MM.1S (cell line): ENCODE measurements around the gene RASAL2.

Source experiments
- DNase-seq: peaks from one replicate; pipeline ENCODE4 v3.0.0-alpha.2; 2015
- H2AFZ ChIP-seq: fragments of 300-600 bp; sonication (generic); 2 replicates; pipeline ENCODE4 v1.6.0; 2016; ENCODE audit warnings: antibody characterized with exemption, low read length
- H3F3A ChIP-seq: fragments of 300-600 bp; sonication (generic); 2 replicates; pipeline ENCODE4 v1.6.1; 2016; ENCODE audit warnings: mild to moderate bottlenecking, antibody characterized with exemption, low read length, moderate library complexity, mixed read lengths; ENCODE audit not compliant: insufficient read depth
- H3K27ac ChIP-seq: fragments of 300-600 bp; sonication (generic); 2 replicates; pipeline ENCODE4 v1.5.1; 2016; ENCODE audit warnings: mild to moderate bottlenecking, low read length
- H3K27me3 ChIP-seq: fragments of 300-600 bp; sonication (generic); replicated peaks from 2 replicates; pipeline ENCODE4 v1.6.0; 2016; ENCODE audit warnings: low read length; ENCODE audit not compliant: insufficient read depth
- H3K36me3 ChIP-seq: fragments of 300-600 bp; sonication (generic); replicated peaks from 2 replicates; pipeline ENCODE4 v1.6.1; 2016; ENCODE audit warnings: mild to moderate bottlenecking, low read length, mixed read lengths; ENCODE audit not compliant: insufficient read depth
- H3K4me1 ChIP-seq: fragments of 300-600 bp; sonication (generic); 2 replicates; pipeline ENCODE4 v1.6.1; 2016; ENCODE audit warnings: low read length, mixed read lengths
- H3K4me2 ChIP-seq: fragments of 300-600 bp; sonication (generic); 2 replicates; pipeline ENCODE4 v1.6.0; 2016; ENCODE audit warnings: low read depth, low read length
- H3K4me3 ChIP-seq: fragments of 300-600 bp; sonication (generic); 2 replicates; pipeline ENCODE4 v1.5.1; 2016; ENCODE audit warnings: low read length, mixed read lengths
- H3K79me2 ChIP-seq: fragments of 300-600 bp; sonication (generic); 2 replicates; pipeline ENCODE4 v1.6.1; 2016; ENCODE audit warnings: mixed run types, low read length, mixed read lengths
- H3K9ac ChIP-seq: fragments of 300-600 bp; sonication (generic); 2 replicates; pipeline ENCODE4 v1.6.1; 2016; ENCODE audit warnings: low read length, mixed read lengths
- H3K9me2 ChIP-seq: fragments of 300-600 bp; sonication (generic); replicated peaks from 2 replicates; pipeline ENCODE4 v1.6.1; 2016; ENCODE audit warnings: mild to moderate bottlenecking, low read length, mixed read lengths; ENCODE audit not compliant: insufficient read depth
- H3K9me3 ChIP-seq: fragments of 300-600 bp; sonication (generic); replicated peaks from 2 replicates; pipeline ENCODE4 v1.6.1; 2016; ENCODE audit warnings: mild to moderate bottlenecking, low read length, mixed read lengths; ENCODE audit not compliant: insufficient read depth
- H4K20me1 ChIP-seq: fragments of 300-600 bp; sonication (generic); 2 replicates; pipeline ENCODE4 v1.6.1; 2016; ENCODE audit warnings: mild to moderate bottlenecking, low read length, moderate library complexity, mixed read lengths; ENCODE audit not compliant: insufficient read depth
- CTCF ChIP-seq: fragments of 300-600 bp; sonication (generic); IDR thresholded peaks from 2 replicates; pipeline ENCODE4 v1.5.1; 2016; ENCODE audit warnings: antibody characterized with exemption, low read length, mixed read lengths
- EZH2 ChIP-seq: fragments of 300-600 bp; sonication (generic); optimal IDR thresholded peaks from 2 replicates; pipeline ENCODE3; 2017; ENCODE audit warnings: low read depth, mild to moderate bottlenecking, antibody characterized with exemption, low read length, mixed read lengths
- EZH2phosphoT487 ChIP-seq: fragments of 300-600 bp; sonication (generic); IDR thresholded peaks from 2 replicates; pipeline ENCODE4 v1.6.1; 2018; ENCODE audit warnings: antibody characterized with exemption, low read length

Gene RASAL2

GRCh38 chr1:178093951-178094738, at the start of gene RASAL2:
Gene RASAL2, plus strand, starts transcription at chr1:178094104. Its CDS starts 389 bp downstream, at chr1:178094493.
- H3K27me3 ChIP-seq: peaks cover 48% of the 10 kb centered on the region
- peak within 1 kb of the TSS; percentile 96 for H3K4me2 ChIP-seq
- H2AFZ ChIP-seq: peak within 1 kb of the TSS; percentile 100
- no peaks in the 10 kb centered on the region for H3K9me2 ChIP-seq
- no peaks in the 10 kb centered on the region for H3K9me3 ChIP-seq
- peak within 1 kb of the TSS; percentile 83 for H3K4me3 ChIP-seq
- TF ChIP-seq EZH2 (no peak), CTCF (peak; percentile 36)
- H3K36me3 ChIP-seq: no peaks in the 10 kb centered on the region
- DNase-seq: peak; percentile 33
- no peaks in the 10 kb centered on the region for H3K79me2 ChIP-seq
- H3F3A ChIP-seq: 0 out of 2 replicates have a peak, but pooled peaks cover 13% of the 10 kb centered on the region
- H3K9ac ChIP-seq: peak within 1 kb of the TSS; percentile 49; the same call in 1 of the 2 replicates
- no peaks in the 10 kb centered on the region for H4K20me1 ChIP-seq
- H3K4me1 ChIP-seq: peaks cover 19% of the 10 kb centered on the region
- no peak within 1 kb of the TSS for H3K27ac ChIP-seq

GRCh38 chr1:178046591-178047270, 47.2 kb upstream of the RASAL2 start:
- H3K36me3 ChIP-seq: no peaks in the 10 kb centered on the region
- H3K4me2 ChIP-seq: no peak overlapping the region
- H3K27ac ChIP-seq: no peak overlapping the region

GRCh38 chr1:178047403-178048093, 46.4 kb upstream of the RASAL2 start:
- H3K79me2 ChIP-seq: no peaks in the 10 kb centered on the region
- H3K4me1 ChIP-seq: no peaks in the 10 kb centered on the region
- no peaks in the 10 kb centered on the region for H3K36me3 ChIP-seq
- H3K27me3 ChIP-seq: no peaks in the 10 kb centered on the region
- no peaks in the 10 kb centered on the region for H3F3A ChIP-seq
- H3K9me2 ChIP-seq: no peaks in the 10 kb centered on the region
- H3K9ac ChIP-seq: no peak overlapping the region
- no peaks in the 10 kb centered on the region for H3K9me3 ChIP-seq
- no peak overlapping the region for H3K27ac ChIP-seq
- no peaks in the 10 kb centered on the region for H4K20me1 ChIP-seq
- no peak overlapping the region for H3K4me3 ChIP-seq
- DNase-seq: no peak
- TF ChIP-seq EZH2: no peak
- TF ChIP-seq CTCF: no peak
- no peak for TF ChIP-seq EZH2phosphoT487
- H2AFZ ChIP-seq: no peak overlapping the region
- no peak overlapping the region for H3K4me2 ChIP-seq

More at GRCh38 chr1:178046591-178047270, 47.2 kb upstream of the RASAL2 start:
- Histone ChIP-seq H3K4me3 (no peak overlapping the region), H3K9me2 (no peaks in the 10 kb centered on the region), H3K4me1 (no peaks in the 10 kb centered on the region), H4K20me1 (no peaks in the 10 kb centered on the region), H3K9ac (no peak overlapping the region), H3K9me3 (no peaks in the 10 kb centered on the region), H3K27me3 (no peaks in the 10 kb centered on the region), H2AFZ (no peak overlapping the region), H3K79me2 (no peaks in the 10 kb centered on the region), H3F3A (no peaks in the 10 kb centered on the region)
- no peak for DNase-seq
- TF ChIP-seq EZH2 (no peak), CTCF (no peak), EZH2phosphoT487 (no peak)
